Measurements from ENCODE around the gene ROR1. TPM values are rescaled to one million over a fixed set of nuclear protein-coding genes. Genes with fewer than 3 reads are reported as not detected.

Gene ROR1
- total and polyA plus RNA-seq, 2 of the 13 experiments (the other 11 are each of a cell fraction or from before 2014, with no cell fraction given), result 0.58 to 2.3 TPM

DNA sequence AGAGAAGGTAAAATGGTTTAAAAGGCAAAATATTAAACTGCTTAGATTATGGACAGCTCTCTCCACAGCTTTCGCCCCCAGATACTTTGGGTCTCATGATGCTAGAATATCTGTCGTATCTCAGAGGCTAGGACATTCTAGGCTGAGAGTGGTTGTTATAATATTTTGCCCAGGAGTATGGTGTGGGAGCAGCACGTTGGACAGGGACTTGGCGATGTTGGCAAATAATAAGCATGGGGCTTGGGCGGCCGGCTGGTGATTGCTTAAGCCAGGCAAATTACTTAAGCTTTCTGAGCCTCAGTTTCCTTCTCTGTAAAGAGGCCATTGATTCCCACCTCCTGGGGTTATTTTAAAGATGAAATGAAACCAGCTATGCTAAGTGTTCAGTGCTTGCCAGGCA is 133.2 kb downstream of the ROR1 start:
- BruUV-seq (replicated peaks), result no TSS peak
- ChIA-PET POLR2A (no interaction called here), CTCF (ENCODE audit: low intra/inter-chr PET ratio, low total read pairs) (no interaction called here)
- H3K4me2 ChIP-seq (ENCODE audit: low read depth, low read length), result no peak overlapping the region
- H3K36me3 ChIP-seq (replicated peaks in 1 of 2; ENCODE audit: control insufficient read depth in 1 of 2, insufficient read depth in 2 of 2, low read length in 2 of 2), result no peaks in the 10 kb centered on the region
- TF ChIP-seq KLF16 (CRISPR knock-in tag; IDR thresholded peaks at IDR 0.05) (no peak), REST (IDR thresholded peaks at IDR 0.05; ENCODE audit: borderline replicate concordance in 1 of 2, low read depth in 1 of 2, low read length in 2 of 2) (0 out of 4 replicates have a peak, but pooled peaks of 1 of the 2 experiments have one; percentile 32)
- H3K4me3 ChIP-seq (replicated peaks in 1 of 3; ENCODE audit: insufficient read depth in 1 of 3, low read depth in 2 of 3, low read length in 3 of 3), result no peak overlapping the region
- H4K20me1 ChIP-seq (ENCODE audit: insufficient read depth, low read length), result no peaks in the 10 kb centered on the region
- no peaks in the 10 kb centered on the region for H3K9me3 ChIP-seq (ENCODE audit: low read length)
- H3K27ac ChIP-seq (ENCODE audit: extremely low read length, insufficient read depth, low read length), result no peak overlapping the region
- H3K4me1 ChIP-seq (ENCODE audit: insufficient read depth, low read length), result no peaks in the 10 kb centered on the region
- intact Hi-C loops (cut with micrococcal nuclease; ENCODE audit: unreplicated experiment), result no loop called here
- no peak overlapping the region for H2AFZ ChIP-seq (ENCODE audit: low read length)
- in situ Hi-C loops (cut with HindIII; ENCODE audit: extremely low pct_ligation_motif_present, low pct_unique_long_range_greater_than_20kb), result loop anchor here (25.0 kb wide), 2 partner anchors 220 to 295 kb away; no protein-coding TSS in a partner anchor
- DNase-seq (ENCODE audit: low spot score) (no peak), FAIRE-seq (no peak), ATAC-seq (no peak)
- no peaks in the 10 kb centered on the region; a peak in 1 of 5 replicates for H3K27me3 ChIP-seq (ENCODE audit: control insufficient read depth in 1 of 2, insufficient read depth in 2 of 2, low read length in 2 of 2)
- H3K79me2 ChIP-seq (ENCODE audit: insufficient read depth, low read length), result no peaks in the 10 kb centered on the region
- no peak overlapping the region for H3K9ac ChIP-seq (ENCODE audit: insufficient read depth, low read depth, low read length)
- 76% methylated on average over 5 of the region's 6 CpGs for WGBS (ENCODE audit: low lambda C conversion rate)

- intact Hi-C loops (cut with micrococcal nuclease; ENCODE audit: unreplicated experiment), result no loop called here
- WGBS (ENCODE audit: low lambda C conversion rate), result 90% methylated on average over 1 of the region's 1 CpG
- H2AFZ ChIP-seq (ENCODE audit: low read length), result no peak overlapping the region
- no peaks in the 10 kb centered on the region for H4K20me1 ChIP-seq (ENCODE audit: insufficient read depth, low read length)
- no peak overlapping the region for H3K9ac ChIP-seq (ENCODE audit: insufficient read depth, low read depth, low read length)
- ChIA-PET POLR2A (no interaction called here), CTCF (ENCODE audit: low intra/inter-chr PET ratio, low total read pairs) (no interaction called here)
- in situ Hi-C loops (cut with HindIII; ENCODE audit: extremely low pct_ligation_motif_present, low pct_unique_long_range_greater_than_20kb), result loop anchor here (25.0 kb wide), 2 partner anchors 221 to 296 kb away; no protein-coding TSS in a partner anchor
- no peaks in the 10 kb centered on the region for H3K79me2 ChIP-seq (ENCODE audit: insufficient read depth, low read length)
- no peak for ATAC-seq
- no peaks in the 10 kb centered on the region for H3K9me3 ChIP-seq (ENCODE audit: low read length)
- FAIRE-seq, result no peak
- H3K4me1 ChIP-seq (ENCODE audit: insufficient read depth, low read length), result no peaks in the 10 kb centered on the region
- H3K4me2 ChIP-seq (ENCODE audit: low read depth, low read length), result no peak overlapping the region
- H3K27ac ChIP-seq (ENCODE audit: extremely low read length, insufficient read depth, low read length), result no peak overlapping the region
- no TSS peak for BruUV-seq (replicated peaks)
- H3K4me3 ChIP-seq (replicated peaks in 1 of 3; ENCODE audit: insufficient read depth in 1 of 3, low read depth in 2 of 3, low read length in 3 of 3), result no peak overlapping the region
- no peak for DNase-seq (ENCODE audit: low spot score)
- H3K36me3 ChIP-seq (replicated peaks in 1 of 2; ENCODE audit: control insufficient read depth in 1 of 2, insufficient read depth in 2 of 2, low read length in 2 of 2), result no peaks in the 10 kb centered on the region
- no peaks in the 10 kb centered on the region; a peak in 1 of 5 replicates for H3K27me3 ChIP-seq (ENCODE audit: control insufficient read depth in 1 of 2, insufficient read depth in 2 of 2, low read length in 2 of 2)
- TF ChIP-seq ZNF674 (CRISPR knock-in tag; IDR thresholded peaks at IDR 0.05; ENCODE audit: low read depth) (no peak), CCDC6 (CRISPR knock-in tag; IDR thresholded peaks at IDR 0.05) (no peak), NFRKB (IDR thresholded peaks at IDR 0.05) (no peak), SP5 (CRISPR knock-in tag; IDR thresholded peaks at IDR 0.05; ENCODE audit: borderline replicate concordance, low read depth) (no peak)
These were observed 134.2 kb downstream of the ROR1 start for GRCh38 chr1:63908016-63908415.

Data from HepG2 (cell line).